IMR-90 (cell line): Measurements from ENCODE around the gene DNAAF3. TPM values are rescaled to one million over a fixed set of nuclear protein-coding genes. Genes with fewer than 3 reads are reported as not detected.

ENCODE experiments used
- ATAC-seq: fragments of 200-7000 bp; cut with Tn5 transposase; 2 replicates; pipeline ENCODE4 v1.9.1; 2020; ENCODE audit warnings: low read depth, mild to moderate bottlenecking, moderate library complexity
- BruUV-seq: library from RNA; stranded (reverse); fragments of 400-500 nt; replicated peaks from 2 replicates; lab custom pipeline; 2021; lab: Mats Ljungman, UMichigan
- CTCF ChIA-PET: fragments of 300-600 bp; formaldehyde crosslinking; extraction: SDS; loops from one replicate; lab custom pipeline; 2021; ENCODE audit warnings: antibody characterized with exemption; lab: Yijun Ruan, JAX
- POLR2A ChIA-PET: fragments of 300-600 bp; sonication (Branson Sonifier 250); formaldehyde crosslinking; loops from one replicate; lab custom pipeline; 2022; ENCODE audit warnings: antibody characterized with exemption; ENCODE audit not compliant: unreplicated experiment; lab: Charles Lee
- DNase-seq: peaks from one replicate; pipeline ENCODE4 v3.0.0; 2013
- H2AFZ ChIP-seq: replicated peaks from 2 replicates; pipeline ENCODE3; 2013; ENCODE audit warnings: low read length, mild to moderate bottlenecking; ENCODE audit not compliant: poor library complexity
- H2AK5ac ChIP-seq: 2 replicates; pipeline ENCODE4 v1.6.1; 2013; ENCODE audit warnings: low read depth, low read length, inconsistent platforms
- H2AK9ac ChIP-seq: replicated peaks from 2 replicates; pipeline ENCODE3; 2013; ENCODE audit warnings: mild to moderate bottlenecking, low read depth, low read length, moderate library complexity; ENCODE audit not compliant: poor library complexity
- H2BK120ac ChIP-seq: 2 replicates; pipeline ENCODE4 v1.6.1; 2013; ENCODE audit warnings: low read depth, low read length, inconsistent platforms
- H2BK15ac ChIP-seq: 3 replicates; pipeline ENCODE4 v1.6.1; 2013; ENCODE audit warnings: low read depth, low read length, inconsistent platforms
- H2BK20ac ChIP-seq: 2 replicates; pipeline ENCODE4 v1.6.1; 2013; ENCODE audit warnings: low read depth, mild to moderate bottlenecking, inconsistent platforms, low read length, moderate library complexity
- H2BK5ac ChIP-seq: 2 replicates; pipeline ENCODE4 v1.6.1; 2013; ENCODE audit warnings: mild to moderate bottlenecking, low read depth, low read length, inconsistent platforms; ENCODE audit not compliant: poor library complexity, severe bottlenecking
- H3K14ac ChIP-seq: replicated peaks from 2 replicates; pipeline ENCODE4 v1.6.1; 2013; ENCODE audit warnings: low read depth, low read length, inconsistent platforms
- H3K18ac ChIP-seq: 2 replicates; pipeline ENCODE4 v1.6.1; 2013; ENCODE audit warnings: low read depth, low read length, control low read depth
- H3K23ac ChIP-seq: 2 replicates; pipeline ENCODE4 v1.6.1; 2013; ENCODE audit warnings: low read depth, low read length, inconsistent platforms
- H3K27ac ChIP-seq: 2 replicates; pipeline ENCODE4 v1.5.1; 2013; ENCODE audit warnings: mild to moderate bottlenecking, control low read depth, low read length; ENCODE audit not compliant: insufficient read depth
- H3K27me3 ChIP-seq: 2 replicates; pipeline ENCODE4 v1.6.1; 2013; ENCODE audit warnings: low read length; ENCODE audit not compliant: control insufficient read depth, insufficient read depth
- H3K36me3 ChIP-seq: 2 replicates; pipeline ENCODE4 v1.6.1; 2013; ENCODE audit warnings: low read length, mixed read lengths; ENCODE audit not compliant: control insufficient read depth, insufficient read depth
- H3K4ac ChIP-seq: 2 replicates; pipeline ENCODE4 v1.6.1; 2013; ENCODE audit warnings: low read depth, low read length, inconsistent platforms
- H3K4me1 ChIP-seq: 2 replicates; pipeline ENCODE4 v1.6.1; 2013; ENCODE audit warnings: low read length, mixed read lengths; ENCODE audit not compliant: control insufficient read depth, insufficient read depth
- H3K4me2 ChIP-seq: 2 replicates; pipeline ENCODE4 v1.6.1; 2013; ENCODE audit warnings: low read depth, mild to moderate bottlenecking, control low read depth, low read length, moderate library complexity
- H3K4me3 ChIP-seq: 2 replicates; pipeline ENCODE4 v1.5.1; 2013; ENCODE audit warnings: low read depth, mild to moderate bottlenecking, control low read depth, low read length, moderate library complexity; ENCODE audit not compliant: insufficient read depth
- H3K56ac ChIP-seq: 2 replicates; pipeline ENCODE4 v1.6.1; 2013; ENCODE audit warnings: low read length, inconsistent platforms; ENCODE audit not compliant: insufficient read depth; ENCODE audit errors: extremely low read depth
- H3K79me1 ChIP-seq, 2 experiments: 2 replicates each; pipeline ENCODE4 v1.6.1; 2013; ENCODE audit warnings: low read length in 2 of 2, inconsistent platforms in 1 of 2, low read depth in 1 of 2
- H3K9ac ChIP-seq: 2 replicates; pipeline ENCODE4 v1.6.1; 2013; ENCODE audit warnings: low read depth, low read length, control low read depth
- H3K9me1 ChIP-seq: 2 replicates; pipeline ENCODE4 v1.6.1; 2013; ENCODE audit warnings: low read length, inconsistent platforms; ENCODE audit not compliant: insufficient read depth
- H3K9me3 ChIP-seq: 2 replicates; pipeline ENCODE4 v1.6.1; 2013; ENCODE audit warnings: low read length; ENCODE audit not compliant: control insufficient read depth, insufficient read depth
- H4K20me1 ChIP-seq: 2 replicates; pipeline ENCODE4 v1.6.1; 2013; ENCODE audit warnings: low read length, inconsistent platforms; ENCODE audit not compliant: insufficient read depth
- H4K5ac ChIP-seq: 2 replicates; pipeline ENCODE4 v1.6.1; 2013; ENCODE audit warnings: mild to moderate bottlenecking, low read depth, low read length, control low read depth
- H4K8ac ChIP-seq, 2 experiments: 2 replicates each; pipeline ENCODE4 v1.6.1; 2013; ENCODE audit warnings: low read depth in 2 of 2, low read length in 2 of 2, control low read depth in 1 of 2, inconsistent platforms in 1 of 2
- H4K91ac ChIP-seq: 2 replicates; pipeline ENCODE4 v1.6.1; 2013; ENCODE audit warnings: low read depth, low read length, inconsistent platforms; ENCODE audit not compliant: insufficient read depth
- BHLHE40 ChIP-seq: fragments of 150-350 bp; IDR thresholded peaks from 2 replicates; pipeline ENCODE4 v1.6.1; 2016; ENCODE audit warnings: mild to moderate bottlenecking, low read depth, low read length
- CHD1 ChIP-seq: IDR thresholded peaks from 2 replicates; pipeline ENCODE4 v1.6.1; 2012; ENCODE audit warnings: low read depth, low read length, improper control_type of control experiment
- ELK1 ChIP-seq: fragments of 150-350 bp; IDR thresholded peaks from 2 replicates; pipeline ENCODE4 v1.6.1; 2016; ENCODE audit warnings: low read depth, mild to moderate bottlenecking, low read length, moderate library complexity, borderline replicate concordance
- MAFK ChIP-seq: IDR thresholded peaks from 2 replicates; pipeline ENCODE4 v1.6.1; 2012; ENCODE audit warnings: low read depth, low read length, improper control_type of control experiment
- MAZ ChIP-seq: IDR thresholded peaks from 2 replicates; pipeline ENCODE4 v1.6.1; 2012; ENCODE audit warnings: low read depth, mild to moderate bottlenecking, low read length, improper control_type of control experiment, moderate library complexity, borderline replicate concordance
- POLR2A ChIP-seq: IDR thresholded peaks from 2 replicates; pipeline ENCODE4 v1.6.1; 2012; ENCODE audit warnings: mild to moderate bottlenecking, low read depth, low read length
- RAD21 ChIP-seq: IDR thresholded peaks from 2 replicates; pipeline ENCODE4 v1.6.1; 2012; ENCODE audit warnings: low read length, improper control_type of control experiment
- USF2 ChIP-seq: fragments of 150-350 bp; IDR thresholded peaks from 2 replicates; pipeline ENCODE4 v1.6.1; 2017; ENCODE audit warnings: mild to moderate bottlenecking, antibody characterized with exemption, low read length, low read depth
- WGBS, 2 experiments: methylation state at CpG; one replicate each; pipeline versions ENCODE4 v1.1.5 to v1.1.7; 2013; ENCODE audit warnings: missing lambda C conversion rate in 2 of 2; ENCODE audit not compliant: insufficient read length in 1 of 2; ENCODE audit errors: extremely low coverage in 2 of 2; 5-methylcytosine and 5-hydroxymethylcytosine counted together
- dilution Hi-C: fragments of 300-500 bp; cut with HindIII; formaldehyde crosslinking; loops from one replicate; pipeline ENCODE4 v1.14.3; 2018; ENCODE audit warnings: low sequenced_read_pairs; ENCODE audit not compliant: unreplicated experiment
- in situ Hi-C: fragments of 300-500 bp; cut with MboI; formaldehyde crosslinking; loops from 3 replicates; pipeline ENCODE4 v1.14.3; 2019; ENCODE audit warnings: low sequenced_read_pairs, inconsistent platforms, mixed read lengths
- intact Hi-C: fragments of 100-400 bp; cut with micrococcal nuclease; formaldehyde crosslinking; loops from 2 replicates; pipeline ENCODE4 v1.10.0; 2022
- polyA plus RNA-seq, 3 experiments: library from polyadenylated mRNA; depleted of rRNA; stranded (reverse); fragments of >200 nt; gene quantifications; 2 replicates each; pipeline ENCODE4 v1.2.3, GENCODE V29; 2012; ENCODE audit warnings: low replicate concordance in 1 of 3
- total RNA-seq: library from RNA; depleted of rRNA; stranded (reverse); fragments of >200 nt; gene quantifications from 2 replicates; pipeline ENCODE4 v1.2.3, GENCODE V29; 2012

Gene DNAAF3
- total and polyA plus RNA-seq, 2 of the 4 experiments (the other 2 are of a cell fraction): 0.34 TPM; not detected in 1

GRCh38 chr19:55160986-55161365, 5.4 kb downstream of the DNAAF3 start:
- Histone ChIP-seq H3K4me3 (no peak overlapping the region), H3K4me1 (peaks cover 2% of the 10 kb centered on the region; the same call in 1 of the 2 replicates), H3K14ac (no peak overlapping the region), H3K4ac (no peak overlapping the region), H3K27ac (no peak overlapping the region), H3K36me3 (no peaks in the 10 kb centered on the region), H2AK5ac (no peak overlapping the region), H2AFZ (peak overlapping the region; percentile 29), H2BK15ac (no peak overlapping the region), H2BK120ac (no peak overlapping the region), H3K27me3 (peaks cover 37% of the 10 kb centered on the region), H4K91ac (no peak overlapping the region), H3K9me1 (peaks cover 2% of the 10 kb centered on the region; the same call in 1 of the 2 replicates), H3K18ac (no peak overlapping the region), H4K5ac (no peak overlapping the region), H3K23ac (no peak overlapping the region), H3K9ac (no peak overlapping the region), H2BK5ac (no peak overlapping the region), H2BK20ac (no peak overlapping the region), H2AK9ac (no peak overlapping the region), H4K20me1 (no peaks in the 10 kb centered on the region), H3K9me3 (no peaks in the 10 kb centered on the region), H3K4me2 (no peak overlapping the region), H4K8ac (no peak overlapping the region), H3K79me1 (no peaks in the 10 kb centered on the region), H3K56ac (no peak overlapping the region)
- ATAC-seq (no peak), DNase-seq (no peak)
- ChIA-PET POLR2A (no interaction called here), CTCF (interaction anchor here (0.8 to 1.6 kb wide), 3 partner anchors 15 to 223 kb away, joined by 3 to 4 read pairs (median 3); no protein-coding TSS in a partner anchor)
- in situ Hi-C loops: no loop called here
- dilution Hi-C loops: no loop called here
- WGBS, 2 experiments: 24% methylated on average over 16 of the region's 32 CpGs; no CpG with 5 or more reads in 1 of the 2 experiments
- BruUV-seq: no TSS peak
- intact Hi-C loops: no loop called here
- TF ChIP-seq MAFK: no peak
- TF ChIP-seq USF2: no peak
- TF ChIP-seq POLR2A: no peak
- no peak for TF ChIP-seq RAD21
- TF ChIP-seq BHLHE40: no peak
- no peak for TF ChIP-seq MAZ
- TF ChIP-seq ELK1: no peak
- TF ChIP-seq CHD1: no peak
